Endothelial cell of umbilical vein (primary cell): ENCODE results near the gene TUBG1. TPM values are rescaled to one million over a fixed set of nuclear protein-coding genes. Genes with fewer than 3 reads are reported as not detected.

Experiments used
- BruUV-seq: library from RNA; stranded (reverse); fragments of 400-500 nt; replicated peaks from 2 replicates; lab custom pipeline; 2021; lab: Mats Ljungman, UMichigan
- CTCF ChIA-PET: fragments of 300-600, 350-600 bp; sonication (Branson Sonifier 250); formaldehyde crosslinking; loops from one replicate; lab custom pipeline; 2021; ENCODE audit warnings: antibody characterized with exemption, inconsistent platforms; lab: Charles Lee
- POLR2A ChIA-PET: fragments of 300-600, 350-600 bp; sonication (Branson Sonifier 250); formaldehyde crosslinking; loops from one replicate; lab custom pipeline; 2021; ENCODE audit warnings: antibody characterized with exemption, inconsistent platforms; lab: Charles Lee
- DNase-seq: peaks from one replicate; pipeline ENCODE4 v3.0.0-alpha.2; 2011; ENCODE audit warnings: low read depth, low spot score
- FAIRE-seq: peaks from 2 replicates; lab custom pipeline; 2011; peaks lifted over from hg19 to GRCh38; lab: Jason Lieb, UNC
- H2AFZ ChIP-seq: 2 replicates; pipeline ENCODE4 v1.6.0; 2012; ENCODE audit warnings: low read depth, low read length, control low read depth, inconsistent platforms
- H3K27ac ChIP-seq: 2 replicates; pipeline ENCODE4 v1.5.1; 2011; ENCODE audit warnings: low read depth, mild to moderate bottlenecking, control low read depth, low read length, moderate library complexity; ENCODE audit not compliant: insufficient read depth
- H3K27me3 ChIP-seq, 2 experiments: 2 replicates each; pipeline versions ENCODE4 v1.6.0 to v1.6.1; 2011; ENCODE audit warnings: low read length in 2 of 2, mixed read lengths in 1 of 2; ENCODE audit not compliant: control insufficient read depth in 2 of 2, insufficient read depth in 2 of 2
- H3K36me3 ChIP-seq, 2 experiments: 2 replicates in 1 of 2; 3 replicates in 1 of 2; pipeline ENCODE4 v1.5.1; 2011; ENCODE audit warnings: low read length in 2 of 2, mild to moderate bottlenecking in 1 of 2, moderate library complexity in 1 of 2; ENCODE audit not compliant: control insufficient read depth in 2 of 2, insufficient read depth in 2 of 2; ENCODE audit errors: extremely low read depth in 1 of 2
- H3K4me1 ChIP-seq: 3 replicates; pipeline ENCODE4 v1.5.1; 2011; ENCODE audit warnings: mild to moderate bottlenecking, low read length; ENCODE audit not compliant: control insufficient read depth, insufficient read depth; ENCODE audit errors: extremely low read depth
- H3K4me2 ChIP-seq: 2 replicates; pipeline ENCODE4 v1.6.1; 2011; ENCODE audit warnings: low read length, control low read depth, mixed read lengths; ENCODE audit not compliant: insufficient read depth
- H3K4me3 ChIP-seq, 3 experiments: fragments of 200-600 bp in 1 of 3; sonication (generic), shearing (Covaris generic) in 1 of 3; replicated peaks in 1 of 3; 2 replicates each; pipeline ENCODE4 v1.5.1; 2011 to 2016; ENCODE audit warnings: control low read depth in 3 of 3, low read length in 3 of 3, mild to moderate bottlenecking in 2 of 3, inconsistent platforms in 1 of 3, low read depth in 1 of 3, moderate library complexity in 1 of 3; ENCODE audit not compliant: insufficient read depth in 1 of 3
- H3K79me2 ChIP-seq: 2 replicates; pipeline ENCODE4 v1.6.0; 2012; ENCODE audit warnings: low read length, inconsistent platforms; ENCODE audit not compliant: control insufficient read depth, insufficient read depth
- H3K9ac ChIP-seq: replicated peaks from 2 replicates; pipeline ENCODE3; 2011; ENCODE audit warnings: low read length, control low read depth; ENCODE audit not compliant: insufficient read depth; ENCODE audit errors: extremely low read depth
- H3K9me1 ChIP-seq: replicated peaks from 3 replicates; pipeline ENCODE4 v1.6.0; 2011; ENCODE audit warnings: mild to moderate bottlenecking, low read length; ENCODE audit not compliant: control insufficient read depth, insufficient read depth; ENCODE audit errors: extremely low read depth
- H3K9me3 ChIP-seq: replicated peaks from 2 replicates; pipeline ENCODE4 v1.5.1; 2012; ENCODE audit warnings: low read length, inconsistent platforms; ENCODE audit not compliant: control insufficient read depth, insufficient read depth
- H4K20me1 ChIP-seq: replicated peaks from 2 replicates; pipeline ENCODE3; 2011; ENCODE audit warnings: mild to moderate bottlenecking, low read length; ENCODE audit not compliant: control insufficient read depth, insufficient read depth; ENCODE audit errors: extremely low read depth
- CTCF ChIP-seq, 2 donors: IDR thresholded peaks; 1 replicate in 1 of 2; 2 replicates in 1 of 2; pipeline ENCODE4 v1.5.1; 2011; ENCODE audit warnings: low read length in 2 of 2, mild to moderate bottlenecking in 2 of 2, moderate library complexity in 2 of 2, control low read depth in 1 of 2, inconsistent platforms in 1 of 2, low read depth in 1 of 2; ENCODE audit not compliant: insufficient read depth in 1 of 2; ENCODE audit errors: extremely low read depth in 1 of 2
- EZH2 ChIP-seq: IDR thresholded peaks from 2 replicates; pipeline ENCODE4 v1.6.1; 2012; ENCODE audit warnings: borderline replicate concordance, low read depth, mild to moderate bottlenecking, moderate library complexity, low read length, inconsistent platforms; ENCODE audit not compliant: severe bottlenecking
- FOS ChIP-seq: IDR thresholded peaks from 2 replicates; pipeline ENCODE4 v1.6.1; 2011; ENCODE audit warnings: mild to moderate bottlenecking, low read length, moderate library complexity, borderline replicate concordance; ENCODE audit not compliant: insufficient read depth
- GATA2 ChIP-seq: IDR thresholded peaks from 2 replicates; pipeline ENCODE4 v1.7.0; 2011; ENCODE audit warnings: low read depth, mild to moderate bottlenecking, moderate library complexity, mixed read lengths, low read length; ENCODE audit not compliant: insufficient read length, insufficient read depth
- JUN ChIP-seq: IDR thresholded peaks from 2 replicates; pipeline ENCODE4 v1.6.1; 2011; ENCODE audit warnings: borderline replicate concordance, low read depth; ENCODE audit not compliant: insufficient read length, insufficient read depth
- MYC ChIP-seq: IDR thresholded peaks from one replicate; pipeline ENCODE4 v1.6.1; 2011; ENCODE audit warnings: mild to moderate bottlenecking, low read depth, low read length
- POLR2A ChIP-seq: IDR thresholded peaks from 2 replicates; pipeline ENCODE4 v1.6.1; 2012; ENCODE audit warnings: low read depth, mild to moderate bottlenecking, control low read depth, low read length
- POLR2AphosphoS5 ChIP-seq: IDR thresholded peaks from 2 replicates; pipeline ENCODE4 v1.6.1; 2012; ENCODE audit warnings: low read depth, mild to moderate bottlenecking, control low read depth, low read length, moderate library complexity; ENCODE audit not compliant: insufficient read depth
- dilution Hi-C: fragments of 300-500 bp; cut with MboI; formaldehyde crosslinking; loops from one replicate; pipeline ENCODE4 v1.15.0; 2019; ENCODE audit warnings: low sequenced_read_pairs; ENCODE audit not compliant: extremely low pct_ligation_motif_present
- intact Hi-C: fragments of 100-400 bp; cut with micrococcal nuclease; formaldehyde crosslinking; loops from one replicate; pipeline ENCODE4 v1.10.0; 2022
- polyA plus RNA-seq, 4 experiments: library from polyadenylated mRNA; depleted of rRNA in 3 of 4; stranded (reverse) in 3 of 4; unstranded in 1 of 4; fragments of >200 nt; gene quantifications; 2 replicates each; pipeline versions ENCODE4 v1.2.1 to v1.2.3, GENCODE V29; 2011 to 2012; ENCODE audit warnings: missing spikeins in 1 of 4
- total RNA-seq: library from RNA; stranded (reverse); gene quantifications from 2 replicates; pipeline ENCODE4 v1.2.3, GENCODE V29; 2021
- TF ChIP-seq, protein P1 (sequence below): IDR thresholded peaks from 2 replicates; pipeline ENCODE4 v1.6.1; 2011; ENCODE audit not compliant: insufficient read depth, insufficient read length

Gene TUBG1
- total and polyA plus RNA-seq, 2 donors (not counting 3 experiments of a cell fraction or from before 2014, with no cell fraction given) = 102 to 132 TPM

GRCh38 chr17:42642336-42642735 is 32.9 kb downstream of the TUBG1 start:
- DNase-seq (no peak), FAIRE-seq (no peak)
- intact Hi-C loops = no loop called here
- no peak overlapping the region for H3K9ac ChIP-seq
- H2AFZ ChIP-seq = no peak overlapping the region
- BruUV-seq = no TSS peak
- H3K4me2 ChIP-seq = no peak overlapping the region
- H3K27me3 ChIP-seq = peaks cover 0 to 6% of the 10 kb centered on the region in 2 experiments
- H3K79me2 ChIP-seq = no peaks in the 10 kb centered on the region
- H3K4me3 ChIP-seq = no peak overlapping the region
- ChIA-PET CTCF (interaction anchor here (1.2 kb wide), 2 partner anchors 10 to 32 kb away, joined by 3 to 4 read pairs; no protein-coding TSS in a partner anchor), POLR2A (no interaction called here)
- H3K9me1 ChIP-seq = no peaks in the 10 kb centered on the region
- no peaks in the 10 kb centered on the region for H3K36me3 ChIP-seq
- no peaks in the 10 kb centered on the region for H4K20me1 ChIP-seq
- H3K9me3 ChIP-seq = no peaks in the 10 kb centered on the region
- dilution Hi-C loops = no loop called here
- no peak overlapping the region for H3K27ac ChIP-seq
- H3K4me1 ChIP-seq = no peaks in the 10 kb centered on the region
- TF ChIP-seq MYC = no peak
- TF ChIP-seq FOS = no peak
- TF ChIP-seq, protein P1, sequence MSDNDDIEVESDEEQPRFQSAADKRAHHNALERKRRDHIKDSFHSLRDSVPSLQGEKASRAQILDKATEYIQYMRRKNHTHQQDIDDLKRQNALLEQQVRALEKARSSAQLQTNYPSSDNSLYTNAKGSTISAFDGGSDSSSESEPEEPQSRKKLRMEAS = no peak
- no peak for TF ChIP-seq EZH2
- no peak for TF ChIP-seq CTCF (IDR thresholded peaks at IDR 0.05; ENCODE audit: extremely low read depth in 1 of 2, insufficient read depth in 1 of 2, low read depth in 1 of 2, low read length in 2 of 2)
- no peak for TF ChIP-seq POLR2A
- no peak for TF ChIP-seq POLR2AphosphoS5
- no peak for TF ChIP-seq JUN
- no peak for TF ChIP-seq GATA2
